H9 (cell line): Measurements from ENCODE around the gene TMEM126A. TPM values are rescaled to one million over a fixed set of nuclear protein-coding genes. Genes with fewer than 3 reads are reported as not detected.

Experiments
- DNase-seq: peaks from one replicate; pipeline ENCODE4 v3.0.0-alpha.2; 2017
- H2AFZ ChIP-seq: one replicate; pipeline ENCODE4 v1.6.1; 2013; ENCODE audit warnings: mild to moderate bottlenecking, low read length, control low read depth, moderate library complexity
- H2AK5ac ChIP-seq: 2 replicates; pipeline ENCODE4 v1.6.1; 2013; ENCODE audit warnings: low read length, control low read depth, mixed read lengths; ENCODE audit not compliant: insufficient read length
- H2BK120ac ChIP-seq: one replicate; pipeline ENCODE4 v1.6.1; 2013; ENCODE audit warnings: low read depth, mild to moderate bottlenecking, low read length, control low read depth, inconsistent platforms; ENCODE audit not compliant: poor library complexity, severe bottlenecking
- H2BK12ac ChIP-seq: 2 replicates; pipeline ENCODE4 v1.6.1; 2013; ENCODE audit warnings: low read length, control low read depth, mixed read lengths, low read depth; ENCODE audit not compliant: insufficient read length
- H2BK15ac ChIP-seq: 2 replicates; pipeline ENCODE4 v1.6.1; 2013; ENCODE audit warnings: low read depth, low read length, control low read depth
- H2BK20ac ChIP-seq: one replicate; pipeline ENCODE4 v1.6.1; 2013; ENCODE audit warnings: low read depth, mild to moderate bottlenecking, low read length, control low read depth, inconsistent platforms; ENCODE audit not compliant: poor library complexity, severe bottlenecking
- H2BK5ac ChIP-seq: 2 replicates; pipeline ENCODE4 v1.6.1; 2013; ENCODE audit warnings: low read length, control low read depth, mixed read lengths; ENCODE audit not compliant: insufficient read length
- H3K14ac ChIP-seq: 2 replicates; pipeline ENCODE4 v1.6.1; 2013; ENCODE audit warnings: low read length, control low read depth; ENCODE audit not compliant: insufficient read depth
- H3K18ac ChIP-seq: 2 replicates; pipeline ENCODE4 v1.6.1; 2013; ENCODE audit warnings: low read depth, mild to moderate bottlenecking, mixed read lengths, low read length, control low read depth; ENCODE audit not compliant: insufficient read length
- H3K23ac ChIP-seq: 2 replicates; pipeline ENCODE4 v1.6.1; 2013; ENCODE audit warnings: low read length, control low read depth, mixed read lengths, low read depth; ENCODE audit not compliant: insufficient read length
- H3K23me2 ChIP-seq: 2 replicates; pipeline ENCODE4 v1.6.1; 2013; ENCODE audit warnings: low read depth, mild to moderate bottlenecking, mixed read lengths, low read length, control low read depth; ENCODE audit not compliant: insufficient read length, poor library complexity, severe bottlenecking
- H3K27ac ChIP-seq: 2 replicates; pipeline ENCODE4 v1.5.1; 2013; ENCODE audit warnings: low read length, control low read depth, mixed read lengths, low read depth; ENCODE audit not compliant: insufficient read length
- H3K27me3 ChIP-seq: 2 replicates; pipeline ENCODE4 v1.6.1; 2013; ENCODE audit warnings: low read length, control low read depth, inconsistent platforms; ENCODE audit not compliant: insufficient read depth
- H3K4ac ChIP-seq: 2 replicates; pipeline ENCODE4 v1.6.1; 2013; ENCODE audit warnings: low read depth, mild to moderate bottlenecking, control low read depth, inconsistent platforms, low read length, moderate library complexity
- H3K4me1 ChIP-seq: 2 replicates; pipeline ENCODE4 v1.6.1; 2013; ENCODE audit warnings: low read length, control low read depth, inconsistent platforms; ENCODE audit not compliant: insufficient read depth
- H3K4me2 ChIP-seq: 2 replicates; pipeline ENCODE4 v1.6.1; 2013; ENCODE audit warnings: low read length, control low read depth, mixed read lengths; ENCODE audit not compliant: insufficient read length, insufficient read depth
- H3K56ac ChIP-seq: 2 replicates; pipeline ENCODE4 v1.6.1; 2013; ENCODE audit warnings: low read depth, mild to moderate bottlenecking, mixed read lengths, low read length, control low read depth; ENCODE audit not compliant: insufficient read length
- H3K79me1 ChIP-seq: 2 replicates; pipeline ENCODE4 v1.6.1; 2013; ENCODE audit warnings: low read depth, mild to moderate bottlenecking, moderate library complexity, low read length, control low read depth, inconsistent platforms; ENCODE audit not compliant: insufficient read depth, poor library complexity, severe bottlenecking
- H3K79me2 ChIP-seq: 2 replicates; pipeline ENCODE4 v1.6.1; 2013; ENCODE audit warnings: low read length, control low read depth, inconsistent platforms; ENCODE audit not compliant: insufficient read depth
- H3K9ac ChIP-seq: 2 replicates; pipeline ENCODE4 v1.6.1; 2013; ENCODE audit warnings: low read length, control low read depth, mixed read lengths; ENCODE audit not compliant: insufficient read length; ENCODE audit errors: extremely low read depth
- H3K9me3 ChIP-seq: one replicate; pipeline ENCODE4 v1.6.1; 2013; ENCODE audit warnings: low read depth, low read length, inconsistent platforms; ENCODE audit not compliant: control insufficient read depth
- H3T11ph ChIP-seq: one replicate; pipeline ENCODE4 v1.6.1; 2013; ENCODE audit warnings: mild to moderate bottlenecking, low read length, control low read depth, inconsistent platforms
- H4K20me1 ChIP-seq: one replicate; pipeline ENCODE4 v1.6.1; 2013; ENCODE audit not compliant: control insufficient read depth, insufficient read length, insufficient read depth
- H4K5ac ChIP-seq: 2 replicates; pipeline ENCODE4 v1.6.1; 2013; ENCODE audit warnings: low read depth, mild to moderate bottlenecking, mixed read lengths, low read length, control low read depth; ENCODE audit not compliant: insufficient read length
- H4K8ac ChIP-seq: replicated peaks from 2 replicates; pipeline ENCODE4 v1.6.1; 2013; ENCODE audit warnings: low read length, control low read depth, mixed read lengths, low read depth; ENCODE audit not compliant: insufficient read length
- H4K91ac ChIP-seq: 2 replicates; pipeline ENCODE4 v1.6.1; 2013; ENCODE audit warnings: low read depth, mild to moderate bottlenecking, moderate library complexity, mixed read lengths, low read length, control low read depth; ENCODE audit not compliant: insufficient read length
- H3K27ac Mint-ChIP-seq, 3 experiments: 2 replicates in 2 of 3; 3 replicates in 1 of 3; pipeline ENCODE4 v1.8.0; 2020 to 2021; ENCODE audit warnings: mixed read lengths in 3 of 3, mild to moderate bottlenecking in 1 of 3, moderate library complexity in 1 of 3
- H3K27me3 Mint-ChIP-seq: 2 replicates; pipeline ENCODE4 v1.8.0; 2021; ENCODE audit warnings: low read depth, mild to moderate bottlenecking, moderate library complexity, mixed read lengths
- H3K36me3 Mint-ChIP-seq, 3 experiments: 2 replicates in 2 of 3; 3 replicates in 1 of 3; pipeline ENCODE4 v1.8.0; 2020 to 2021; ENCODE audit warnings: low read depth in 3 of 3, mixed read lengths in 3 of 3; ENCODE audit not compliant: insufficient read depth in 1 of 3
- H3K4me1 Mint-ChIP-seq, 2 experiments: 2 replicates each; pipeline ENCODE4 v1.8.0; 2020; ENCODE audit warnings: mixed read lengths in 2 of 2
- H3K4me3 Mint-ChIP-seq, 2 experiments: 2 replicates in 1 of 2; 3 replicates in 1 of 2; pipeline ENCODE4 v1.8.0; 2020 to 2021; ENCODE audit warnings: mild to moderate bottlenecking in 2 of 2, mixed read lengths in 2 of 2, moderate library complexity in 1 of 2
- H3K9me3 Mint-ChIP-seq, 2 experiments: 2 replicates in 1 of 2; 3 replicates in 1 of 2; pipeline ENCODE4 v1.8.0; 2020; ENCODE audit warnings: mild to moderate bottlenecking in 2 of 2, mixed read lengths in 2 of 2, moderate library complexity in 1 of 2
- CTCF ChIP-seq: fragments of 200-600 bp; sonication (generic); conservative IDR thresholded peaks from 3 replicates; pipeline ENCODE4 v1.8.0; 2021; ENCODE audit warnings: antibody characterized with exemption, mild to moderate bottlenecking
- WGBS: extraction: QIAGEN DNeasy Blood & Tissue Kit; methylation state at CpG from one replicate; pipeline ENCODE4 v1.1.7; 2013; ENCODE audit warnings: missing lambda C conversion rate, low lambda C conversion rate, mixed read lengths; ENCODE audit not compliant: insufficient read length; ENCODE audit errors: extremely low coverage; 5-methylcytosine and 5-hydroxymethylcytosine counted together
- total RNA-seq: library from RNA; stranded (reverse); gene quantifications from 2 replicates; pipeline ENCODE4 v1.2.1, GENCODE V29; 2021

The TMEM126A gene
- total RNA-seq, 1 experiment from 2014 or later = 28.0 TPM

GRCh38 chr11:85627998-85628770 is 19.6 kb upstream of the TMEM126A start, which contains the start of gene TMEM126B:
Gene TMEM126B (plus strand): TSS chr11:85628593. CDS start chr11:85628608, 15 bp downstream.
- Histone ChIP-seq H3K79me2 (peaks cover 21% of the 10 kb centered on the region; the same call in 1 of the 2 replicates), H2AK5ac (no peak within 1 kb of the TSS), H3K79me1 (no peaks in the 10 kb centered on the region), H3K4me2 (peak within 1 kb of the TSS; percentile 94), H3T11ph (no peak within 1 kb of the TSS), H3K4ac (no peak within 1 kb of the TSS), H3K14ac (no peak within 1 kb of the TSS), H3K23ac (no peak within 1 kb of the TSS), H3K9me3 (no peaks in the 10 kb centered on the region), H2BK120ac (no peak within 1 kb of the TSS), H3K27me3 (no peaks in the 10 kb centered on the region), H4K5ac (peak within 1 kb of the TSS; percentile 91), H2BK20ac (no peak within 1 kb of the TSS), H2BK15ac (no peak within 1 kb of the TSS), H3K56ac (peak within 1 kb of the TSS; percentile 93), H3K27ac (peak within 1 kb of the TSS; percentile 15), H4K91ac (no peak within 1 kb of the TSS), H2AFZ (peak within 1 kb of the TSS; percentile 7), H4K20me1 (no peaks in the 10 kb centered on the region), H3K4me1 (no peaks in the 10 kb centered on the region), H2BK12ac (no peak within 1 kb of the TSS), H3K9ac (peak within 1 kb of the TSS; percentile 93), H3K18ac (peak within 1 kb of the TSS; percentile 18), H2BK5ac (peak within 1 kb of the TSS; percentile 30), H4K8ac (no peak within 1 kb of the TSS), H3K23me2 (peaks cover 6% of the 10 kb centered on the region)
- H3K27ac Mint-ChIP-seq = peak within 1 kb of the TSS; percentile 98 to 99 (median 99)
- H3K9me3 Mint-ChIP-seq = no peaks in the 10 kb centered on the region
- no peaks in the 10 kb centered on the region for H3K27me3 Mint-ChIP-seq
- WGBS = no CpG with 5 or more reads among the region's 41 CpGs
- no peak for TF ChIP-seq CTCF
- peaks cover 25 to 28% of the 10 kb centered on the region in 2 experiments for H3K4me1 Mint-ChIP-seq
- peak within 1 kb of the TSS; percentile 91 to 97 for H3K4me3 Mint-ChIP-seq
- H3K36me3 Mint-ChIP-seq = peaks cover 10 to 21% (median 13%) of the 10 kb centered on the region in 3 experiments; a peak in 6 of 7 replicates
- peak; percentile 98 for DNase-seq
